ENCODE data around the gene TSPYL4. TPM values are rescaled to one million over a fixed set of nuclear protein-coding genes. Genes with fewer than 3 reads are reported as not detected.

Gene TSPYL4
- total RNA-seq, 1 experiment from 2014 or later = 14.9 TPM

DNA sequence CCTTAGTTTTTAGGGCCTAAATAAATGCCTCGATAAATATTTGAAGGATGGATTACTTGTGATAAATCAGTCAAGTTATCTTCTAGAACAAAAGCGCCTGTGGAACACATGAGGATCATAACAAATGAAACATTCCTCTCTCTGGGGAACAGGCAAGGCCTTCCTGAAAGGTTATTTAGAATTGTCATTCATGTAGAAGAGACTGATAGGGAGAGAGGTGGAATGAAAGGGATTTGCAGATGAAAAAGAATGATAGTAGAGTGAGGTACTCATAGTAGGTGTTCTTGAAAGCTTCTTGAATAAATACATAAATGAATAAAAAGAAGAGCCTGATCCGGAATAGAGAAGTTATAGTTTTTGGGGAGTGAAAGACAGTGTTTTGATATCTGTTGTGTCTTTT lies 30.5 kb downstream of the TSPYL4 start:
- Histone ChIP-seq H3K4me3 (ENCODE audit: insufficient read depth, low read depth, low read length) (no peak overlapping the region), H3K36me3 (replicated peaks; ENCODE audit: control insufficient read depth, insufficient read depth, low read length) (no peaks in the 10 kb centered on the region), H3K27me3 (ENCODE audit: control insufficient read depth, insufficient read depth, low read length) (no peaks in the 10 kb centered on the region)
- DNase-seq = no peak

DNA sequence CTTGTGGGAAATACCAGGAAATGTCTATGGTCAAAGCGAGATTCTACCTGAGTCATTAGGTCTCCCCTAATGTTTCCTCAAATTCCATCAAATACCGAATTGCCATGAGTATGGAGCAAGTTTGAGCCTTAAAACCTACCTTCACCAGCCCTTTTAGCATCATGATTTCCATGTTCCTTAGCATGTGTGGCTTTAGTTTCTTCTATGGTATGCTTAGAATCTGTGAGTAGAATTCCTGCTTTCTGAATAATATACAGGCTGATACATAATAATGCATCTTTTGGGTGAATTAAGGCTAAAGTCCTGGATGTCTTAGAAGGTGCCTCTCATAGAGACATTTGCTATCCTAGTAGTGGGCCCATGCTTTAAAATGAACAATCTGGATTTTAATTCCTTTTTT lies 32.0 kb downstream of the TSPYL4 start:
- DNase-seq = no peak

DNA sequence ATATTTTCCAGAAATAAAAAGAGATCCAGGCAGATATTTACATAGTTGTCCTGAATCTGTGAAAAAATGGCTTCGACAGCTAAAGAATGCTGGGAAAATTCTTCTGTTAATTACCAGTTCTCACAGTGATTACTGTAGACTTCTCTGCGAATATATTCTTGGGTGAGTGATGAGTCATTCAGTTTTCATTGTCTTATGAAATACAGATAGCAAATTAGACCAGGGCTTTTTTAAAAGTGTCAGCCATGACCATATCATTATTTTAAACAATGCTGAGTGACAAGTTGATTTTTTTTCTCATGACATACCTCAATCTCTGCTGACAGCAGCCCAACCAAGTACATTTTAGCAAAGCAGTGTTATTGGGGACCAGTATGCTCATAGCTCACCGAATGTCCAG lies 32.8 kb downstream of the TSPYL4 start:
- no peaks in the 10 kb centered on the region for H3K27me3 ChIP-seq (ENCODE audit: control insufficient read depth, insufficient read depth, low read length)
- no peak for DNase-seq
- no peaks in the 10 kb centered on the region for H3K36me3 ChIP-seq (replicated peaks; ENCODE audit: control insufficient read depth, insufficient read depth, low read length)

More for the DNA sequence above, 32.0 kb downstream of the TSPYL4 start:
- H3K27me3 ChIP-seq (ENCODE audit: control insufficient read depth, insufficient read depth, low read length) = no peaks in the 10 kb centered on the region
- no peak overlapping the region for H3K4me3 ChIP-seq (ENCODE audit: insufficient read depth, low read depth, low read length)
- no peaks in the 10 kb centered on the region for H3K36me3 ChIP-seq (replicated peaks; ENCODE audit: control insufficient read depth, insufficient read depth, low read length)

DNA sequence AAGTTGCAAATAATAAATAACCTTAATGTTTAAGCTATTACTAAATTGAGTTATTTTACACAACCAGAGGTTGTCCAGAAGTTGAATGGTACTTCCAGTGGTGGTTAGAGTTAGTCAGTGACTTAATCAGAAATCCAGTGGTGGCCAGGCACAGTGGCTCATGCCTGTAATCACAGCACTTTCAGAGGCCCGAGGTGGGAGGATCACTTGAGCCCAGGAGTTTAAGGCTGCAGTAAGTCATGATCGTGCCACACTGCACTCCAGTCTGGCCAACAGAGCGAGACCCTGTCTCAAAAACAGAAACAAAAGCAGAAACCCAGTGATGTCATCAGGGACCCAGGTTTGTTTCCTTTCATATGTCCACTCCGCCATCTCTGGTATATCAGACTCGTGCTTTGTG lies 35.0 kb downstream of the TSPYL4 start:
- no peak overlapping the region for H3K4me3 ChIP-seq (ENCODE audit: insufficient read depth, low read depth, low read length)
- DNase-seq = no peak
- no peaks in the 10 kb centered on the region for H3K27me3 ChIP-seq (ENCODE audit: control insufficient read depth, insufficient read depth, low read length)
- H3K36me3 ChIP-seq (replicated peaks; ENCODE audit: control insufficient read depth, insufficient read depth, low read length) = no peaks in the 10 kb centered on the region

More for the DNA sequence above, 32.8 kb downstream of the TSPYL4 start:
- no peak overlapping the region for H3K4me3 ChIP-seq (ENCODE audit: insufficient read depth, low read depth, low read length)

DNA sequence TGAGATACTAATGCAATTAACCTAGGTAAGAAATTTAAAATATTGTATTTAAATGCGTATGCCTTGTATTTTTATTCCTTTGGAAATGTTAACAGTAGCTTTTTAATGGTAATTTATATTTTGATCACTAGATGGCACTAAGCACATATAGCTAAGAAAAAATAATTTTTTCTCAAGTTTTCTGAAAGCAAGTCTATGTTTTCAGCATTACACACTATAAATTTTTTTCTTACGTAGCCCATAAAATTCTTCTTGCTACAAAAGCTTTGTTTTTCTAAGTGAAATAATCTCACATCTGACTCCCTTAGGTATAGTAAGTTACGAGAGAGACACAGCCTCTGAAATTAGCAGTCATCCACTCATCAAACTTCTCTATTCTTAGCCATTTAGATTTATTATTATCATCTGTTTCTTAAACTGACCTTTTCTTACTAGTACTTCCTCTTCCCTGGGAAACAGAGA lies 35.7 kb downstream of the TSPYL4 start:
- no peaks in the 10 kb centered on the region for H3K36me3 ChIP-seq (replicated peaks; ENCODE audit: control insufficient read depth, insufficient read depth, low read length)

DNA sequence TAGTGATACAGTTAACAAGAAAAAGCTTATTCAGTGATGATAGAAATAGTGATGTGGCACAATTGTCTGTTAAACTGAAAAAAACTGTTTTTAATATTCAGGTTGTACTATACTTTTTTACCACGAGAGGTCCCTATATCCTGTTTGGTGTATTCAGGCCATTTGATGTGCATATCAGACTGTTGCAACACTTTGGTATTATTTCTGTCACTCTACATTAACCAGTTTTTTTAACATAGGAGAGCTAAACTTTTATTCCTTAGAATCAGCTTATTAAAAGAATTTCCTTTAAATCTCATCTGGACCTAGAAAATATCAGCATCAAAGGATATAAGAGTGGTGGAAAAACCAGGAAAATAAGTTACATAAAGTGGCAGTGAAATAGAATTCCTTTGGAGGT lies 36.8 kb downstream of the TSPYL4 start:
- H3K4me3 ChIP-seq (ENCODE audit: insufficient read depth, low read depth, low read length) = no peak overlapping the region
- no peaks in the 10 kb centered on the region for H3K27me3 ChIP-seq (ENCODE audit: control insufficient read depth, insufficient read depth, low read length)
- no peak for DNase-seq
- no peaks in the 10 kb centered on the region for H3K36me3 ChIP-seq (replicated peaks; ENCODE audit: control insufficient read depth, insufficient read depth, low read length)

More for the DNA sequence above, 35.7 kb downstream of the TSPYL4 start:
- no peak for DNase-seq
- no peak overlapping the region for H3K4me3 ChIP-seq (ENCODE audit: insufficient read depth, low read depth, low read length)
- H3K27me3 ChIP-seq (ENCODE audit: control insufficient read depth, insufficient read depth, low read length) = no peaks in the 10 kb centered on the region

DNA sequence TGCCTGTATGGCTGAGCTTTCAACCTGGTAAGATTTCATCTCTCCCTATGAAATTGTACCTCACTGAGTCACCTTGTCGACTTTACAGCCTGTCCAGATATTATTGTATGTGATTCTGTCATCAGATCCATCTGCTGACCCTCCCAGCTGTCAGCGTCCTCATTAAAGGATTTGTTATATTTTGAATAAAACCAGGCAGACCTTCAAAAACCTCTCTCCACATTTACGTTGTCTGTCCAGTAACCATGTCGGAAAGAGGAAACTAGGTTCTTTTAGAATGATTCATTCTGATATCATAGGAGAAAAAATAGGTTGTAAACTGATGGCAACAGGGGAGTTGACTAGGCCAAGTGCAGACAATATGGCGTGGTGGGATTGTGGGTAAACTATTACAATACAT lies 38.5 kb downstream of the TSPYL4 start:
- H3K27me3 ChIP-seq (ENCODE audit: control insufficient read depth, insufficient read depth, low read length) = no peaks in the 10 kb centered on the region
- DNase-seq = no peak
- H3K36me3 ChIP-seq (replicated peaks; ENCODE audit: control insufficient read depth, insufficient read depth, low read length) = no peaks in the 10 kb centered on the region
- no peak overlapping the region for H3K4me3 ChIP-seq (ENCODE audit: insufficient read depth, low read depth, low read length)

DNA sequence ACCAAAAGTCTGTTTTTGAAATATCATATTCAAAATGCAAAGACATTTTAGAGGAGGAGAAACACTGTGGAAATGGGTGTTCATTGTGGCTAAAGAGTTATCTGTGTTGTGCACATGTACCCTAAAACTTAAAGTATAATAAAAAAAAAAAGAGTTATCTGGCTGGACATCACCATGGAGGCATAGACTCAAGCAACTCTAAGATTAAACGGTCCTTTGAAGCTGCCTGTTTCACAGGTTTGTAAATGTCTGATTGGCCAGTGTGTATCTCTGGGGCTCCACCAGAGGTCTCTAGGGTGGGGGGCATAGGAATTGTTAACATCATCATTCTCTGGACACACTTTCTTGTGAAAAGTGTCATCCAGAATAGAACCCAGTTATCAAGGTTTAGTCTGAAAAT lies 39.2 kb downstream of the TSPYL4 start:
- H3K4me3 ChIP-seq (ENCODE audit: insufficient read depth, low read depth, low read length) = no peak overlapping the region
- no peaks in the 10 kb centered on the region for H3K27me3 ChIP-seq (ENCODE audit: control insufficient read depth, insufficient read depth, low read length)
- no peaks in the 10 kb centered on the region for H3K36me3 ChIP-seq (replicated peaks; ENCODE audit: control insufficient read depth, insufficient read depth, low read length)
- DNase-seq = no peak

DNA sequence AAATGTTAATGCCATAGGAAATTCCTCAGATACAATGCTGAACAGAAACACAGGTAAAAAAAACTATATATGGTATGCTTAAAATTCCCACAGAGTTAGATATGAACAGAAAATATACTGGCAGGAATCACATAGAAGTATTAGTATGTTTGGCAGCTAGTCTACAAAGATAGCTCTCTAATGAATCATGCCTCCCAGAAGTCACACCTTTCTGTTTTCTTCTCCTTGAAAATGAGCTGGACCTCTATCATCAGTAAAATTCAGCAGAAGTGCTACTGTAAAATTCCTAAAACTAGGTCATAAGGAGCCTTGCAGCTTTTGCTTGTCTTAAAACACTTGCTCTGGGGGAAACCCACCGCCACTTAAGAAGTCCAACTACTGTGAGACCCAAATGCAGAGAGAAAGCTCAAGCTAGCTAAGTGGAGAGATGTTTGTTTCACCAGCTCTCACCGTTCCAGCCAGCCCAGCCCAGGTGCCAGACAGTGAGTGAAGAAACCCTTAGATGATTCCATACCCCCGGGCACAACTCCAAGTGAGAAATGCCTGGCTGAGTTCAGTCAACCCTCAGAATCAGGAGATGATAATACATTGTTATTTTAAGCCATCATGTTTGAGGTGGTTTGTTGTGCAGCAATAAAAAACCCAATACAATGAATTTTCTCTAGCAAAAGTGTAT lies 43.0 kb downstream of the TSPYL4 start:
- Histone ChIP-seq H3K36me3 (replicated peaks; ENCODE audit: control insufficient read depth, insufficient read depth, low read length) (no peaks in the 10 kb centered on the region), H3K4me3 (ENCODE audit: insufficient read depth, low read depth, low read length) (no peak overlapping the region), H3K27me3 (ENCODE audit: control insufficient read depth, insufficient read depth, low read length) (no peaks in the 10 kb centered on the region)
- DNase-seq = no peak

DNA sequence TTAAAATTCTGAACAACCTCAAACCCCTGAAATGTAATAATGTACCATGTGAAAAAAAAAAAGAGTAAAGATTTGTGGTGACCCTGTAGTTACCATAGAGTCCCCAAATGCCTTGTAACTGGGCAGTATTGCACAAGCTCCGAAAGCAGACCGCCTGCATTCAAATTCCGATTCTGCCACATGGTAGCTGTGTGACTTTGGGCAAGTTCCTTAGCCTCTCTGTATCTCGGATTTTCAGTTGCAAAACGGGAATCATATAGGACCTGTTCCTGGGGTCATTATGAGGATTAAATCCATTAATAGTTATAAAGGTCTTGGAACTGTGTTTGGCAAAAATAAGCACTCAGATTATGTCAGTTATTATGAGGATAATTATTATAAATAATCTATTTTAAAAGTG lies 43.6 kb downstream of the TSPYL4 start:
- Histone ChIP-seq H3K36me3 (replicated peaks; ENCODE audit: control insufficient read depth, insufficient read depth, low read length) (no peaks in the 10 kb centered on the region), H3K27me3 (ENCODE audit: control insufficient read depth, insufficient read depth, low read length) (no peaks in the 10 kb centered on the region), H3K4me3 (ENCODE audit: insufficient read depth, low read depth, low read length) (no peak overlapping the region)
- DNase-seq = no peak

DNA sequence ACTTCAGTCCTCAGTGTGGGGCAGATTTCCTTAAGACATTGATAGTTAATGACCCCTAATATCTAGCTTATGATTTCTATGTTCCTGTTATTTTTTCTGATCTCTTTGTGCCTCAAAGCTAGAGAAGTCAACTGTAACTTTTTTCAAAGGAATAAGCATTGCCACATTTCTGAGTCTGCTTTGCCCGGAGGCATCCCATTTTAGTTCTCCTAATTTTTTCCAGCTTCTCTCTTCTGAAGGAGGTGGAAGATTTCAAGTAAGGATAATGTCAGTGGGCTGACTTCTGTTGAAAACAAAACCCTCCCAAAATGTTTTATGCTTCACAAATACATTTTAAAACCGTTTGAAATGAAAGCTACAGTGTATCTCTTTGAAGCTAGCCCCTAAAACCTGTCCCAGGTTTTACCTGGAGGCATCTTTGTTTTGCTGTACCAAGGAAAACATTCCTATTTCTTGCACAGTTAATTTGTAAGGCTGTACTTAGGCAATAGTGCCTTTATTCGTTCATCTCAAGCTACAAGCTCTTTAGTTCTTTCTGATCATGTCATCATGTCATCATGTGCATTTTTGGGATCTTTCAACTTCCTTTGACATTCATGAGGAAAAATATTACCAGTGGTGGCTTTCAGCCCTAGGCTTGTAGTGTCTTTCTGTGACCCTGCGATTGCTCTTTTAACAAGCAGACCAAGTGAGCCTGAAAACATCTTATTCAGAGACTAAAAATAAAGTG lies 45.7 kb downstream of the TSPYL4 start:
- DNase-seq = no peak
- no peaks in the 10 kb centered on the region for H3K27me3 ChIP-seq (ENCODE audit: control insufficient read depth, insufficient read depth, low read length)

DNA sequence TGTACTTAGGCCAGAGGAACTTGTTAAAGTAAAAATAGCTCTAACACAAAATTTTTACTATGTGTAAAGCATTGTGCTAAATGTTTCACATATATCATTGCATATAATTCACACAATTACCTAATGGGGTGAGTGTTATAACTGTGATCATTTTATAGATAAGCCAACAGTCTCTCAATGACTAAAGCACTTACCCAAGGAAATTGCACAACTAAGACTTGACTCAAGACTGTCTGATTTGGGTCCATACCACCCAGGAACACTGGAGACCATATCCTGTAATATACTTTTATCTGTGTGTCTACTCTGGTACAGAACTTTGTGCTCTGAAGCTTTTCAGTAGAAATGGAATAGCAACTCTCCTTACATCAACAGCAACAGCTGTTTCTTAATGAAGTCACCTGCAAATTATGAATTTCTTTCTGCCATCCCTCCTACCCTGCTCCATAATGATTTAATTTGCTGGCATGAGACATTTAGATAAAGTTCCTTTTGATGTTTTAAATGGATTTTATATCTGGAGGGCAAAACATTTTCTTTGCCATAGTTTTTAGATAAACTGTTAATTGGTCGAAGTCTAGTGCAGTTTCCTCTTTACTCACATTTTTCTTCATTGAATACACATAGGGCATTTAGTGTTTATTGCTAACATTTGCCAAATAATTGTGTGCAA lies 47.5 kb downstream of the TSPYL4 start:
- Histone ChIP-seq H3K4me3 (ENCODE audit: insufficient read depth, low read depth, low read length) (no peak overlapping the region), H3K27me3 (ENCODE audit: control insufficient read depth, insufficient read depth, low read length) (no peaks in the 10 kb centered on the region), H3K36me3 (replicated peaks; ENCODE audit: control insufficient read depth, insufficient read depth, low read length) (no peaks in the 10 kb centered on the region)
- DNase-seq = no peak

More for the DNA sequence above, 45.7 kb downstream of the TSPYL4 start:
- Histone ChIP-seq H3K4me3 (ENCODE audit: insufficient read depth, low read depth, low read length) (no peak overlapping the region), H3K36me3 (replicated peaks; ENCODE audit: control insufficient read depth, insufficient read depth, low read length) (no peaks in the 10 kb centered on the region)

DNA sequence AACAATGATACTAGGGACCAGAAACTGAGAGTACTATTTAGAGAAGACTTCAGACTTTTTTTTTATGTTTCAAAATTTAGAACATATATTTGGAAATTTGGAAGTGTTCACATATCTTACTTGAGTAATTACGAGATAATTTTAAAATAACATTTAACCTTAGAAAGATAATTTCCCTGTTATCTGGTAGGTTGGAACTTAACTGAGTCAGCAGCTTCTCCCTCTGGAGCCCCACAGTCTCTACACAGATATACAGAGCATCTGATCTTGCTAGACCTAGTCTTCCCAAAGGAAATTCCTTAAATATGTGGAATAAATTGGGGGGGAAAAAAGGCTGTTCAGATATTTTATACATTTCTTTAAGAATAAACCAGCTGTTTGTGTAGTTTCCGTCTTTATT lies 48.6 kb downstream of the TSPYL4 start:
- Histone ChIP-seq H3K36me3 (replicated peaks; ENCODE audit: control insufficient read depth, insufficient read depth, low read length) (no peaks in the 10 kb centered on the region), H3K4me3 (ENCODE audit: insufficient read depth, low read depth, low read length) (no peak overlapping the region), H3K27me3 (ENCODE audit: control insufficient read depth, insufficient read depth, low read length) (no peaks in the 10 kb centered on the region)
- no peak for DNase-seq

DNA sequence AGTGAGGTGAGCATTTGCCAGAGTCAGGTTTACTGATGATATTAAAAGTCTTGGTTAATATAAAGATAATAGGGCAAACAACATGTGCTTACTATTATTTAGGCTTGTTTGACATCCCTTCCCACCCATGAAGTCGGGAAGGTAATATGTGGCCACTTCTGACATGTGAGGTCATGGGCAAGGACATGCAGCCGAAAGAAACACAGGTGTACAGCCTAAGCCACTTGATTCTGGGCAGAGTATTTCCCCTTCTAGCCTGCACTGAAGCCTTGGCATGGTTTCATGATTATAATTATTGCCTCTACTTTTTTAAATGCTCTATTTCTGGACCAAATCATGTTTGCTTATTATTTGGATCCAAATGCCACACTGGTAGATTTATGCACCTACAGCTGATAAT lies 52.3 kb downstream of the TSPYL4 start:
- Histone ChIP-seq H3K36me3 (replicated peaks; ENCODE audit: control insufficient read depth, insufficient read depth, low read length) (no peaks in the 10 kb centered on the region), H3K4me3 (ENCODE audit: insufficient read depth, low read depth, low read length) (no peak overlapping the region), H3K27me3 (ENCODE audit: control insufficient read depth, insufficient read depth, low read length) (no peaks in the 10 kb centered on the region)
- no peak for DNase-seq
